GM18867 (cell line): ENCODE results near the gene SPP1.
A peak's percentile ranks its signal among the peaks of the same experiment; 100 is the strongest.
"Not testable (repeated sequence)": the region's sequence is repeated elsewhere in the genome, so short reads cannot be mapped to it uniquely, and the experiment has no call there.

Experiments used
- ATAC-seq: cut with Tn5 transposase; IDR thresholded peaks from one replicate; pipeline ENCODE4 v1.9.1; 2021; ENCODE audit warnings: mild to moderate bottlenecking, moderate library complexity; ENCODE audit not compliant: unreplicated experiment

The SPP1 gene

DNA sequence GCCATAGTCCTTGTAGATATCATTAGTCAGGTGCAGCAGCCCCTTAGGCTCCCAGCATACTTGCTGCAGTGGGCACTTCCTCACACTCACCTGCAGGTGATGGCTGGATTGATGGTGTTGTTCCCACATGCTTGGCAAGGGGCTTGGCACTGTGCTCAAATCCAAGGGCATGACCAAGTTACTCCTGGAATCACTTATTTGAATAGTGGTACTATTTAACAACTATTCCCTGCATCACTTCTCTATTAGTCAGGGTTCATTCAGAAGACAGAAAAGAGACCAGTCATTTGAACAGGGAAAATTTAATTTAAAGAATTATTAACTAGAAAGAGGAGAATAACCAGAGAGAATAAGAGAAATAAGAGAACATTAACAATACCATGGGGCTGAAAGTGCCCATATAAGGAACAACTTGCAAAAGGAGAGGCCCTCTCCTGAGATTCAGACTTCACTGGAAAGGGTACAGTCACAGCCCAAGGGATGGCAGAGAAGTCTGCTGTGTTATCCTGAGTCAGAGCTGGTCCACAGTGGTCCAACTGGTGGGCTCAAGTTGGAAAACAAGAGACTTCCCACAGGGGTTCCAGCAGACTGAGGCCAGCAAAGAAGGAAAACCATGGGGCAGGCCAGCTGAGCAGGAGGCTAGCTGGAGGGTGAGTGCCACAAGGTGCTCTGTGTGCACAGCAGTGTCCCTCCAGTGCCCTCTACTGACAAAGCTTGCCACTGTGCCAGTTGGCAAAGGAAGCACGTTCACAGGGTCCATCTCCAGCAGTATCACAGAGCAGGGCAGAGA lies 9.8 kb downstream of the SPP1 start:
- ATAC-seq, result peak; percentile 89

DNA sequence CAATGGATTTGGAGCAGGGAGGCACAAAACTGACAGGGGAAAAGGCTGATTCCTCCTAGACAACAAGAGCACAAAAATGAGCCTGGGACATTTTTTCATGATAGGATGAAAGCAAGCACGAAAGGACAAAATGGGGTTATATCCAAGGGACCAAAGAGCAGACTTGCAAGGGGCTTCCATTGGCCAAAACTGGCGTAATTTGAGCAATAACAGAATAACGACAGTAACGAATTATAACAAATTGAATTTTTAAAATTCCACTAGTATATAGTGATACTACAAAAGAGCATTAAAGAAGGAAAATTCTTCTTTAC lies 10.3 kb downstream of the SPP1 start:
- no peak for ATAC-seq

DNA sequence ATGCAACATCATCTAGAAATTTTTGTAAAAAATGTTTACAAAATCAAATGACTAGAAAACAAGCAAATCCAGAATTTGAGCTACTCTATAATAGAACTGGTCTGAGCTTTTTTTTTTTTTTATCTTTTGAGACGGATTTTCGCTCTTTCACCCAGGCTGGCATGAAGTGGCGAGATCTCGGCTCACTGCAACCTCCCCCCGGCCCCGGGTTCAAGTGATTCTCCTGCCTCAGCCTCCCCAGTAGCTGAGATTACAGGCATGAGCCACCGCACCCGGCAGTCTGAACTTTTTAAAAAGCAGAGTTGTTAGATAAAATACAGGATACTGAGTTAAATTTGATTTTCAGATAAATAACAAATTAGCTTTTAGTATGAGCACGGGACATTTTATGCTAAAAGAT lies 11.0 kb downstream of the SPP1 start:
- ATAC-seq, result no peak

DNA sequence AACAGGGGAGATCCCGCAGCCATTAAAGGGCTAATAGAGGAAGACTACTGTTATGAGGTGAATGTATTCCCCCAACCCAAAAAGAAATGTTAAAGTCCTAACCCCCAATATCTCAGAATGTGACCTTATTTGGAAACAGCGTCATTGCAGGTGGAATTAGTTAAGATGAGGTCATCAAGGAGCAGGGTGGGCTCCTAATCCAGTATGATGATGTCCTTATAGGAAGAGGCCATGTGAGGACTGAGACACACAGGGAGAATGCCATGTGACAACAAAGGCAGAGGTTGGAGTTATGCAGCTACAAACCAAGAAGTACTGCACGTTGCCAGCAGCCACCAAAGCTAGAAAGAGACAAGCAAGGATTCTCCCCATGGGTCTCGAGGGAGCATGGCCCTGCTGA lies 14.3 kb downstream of the SPP1 start:
- no peak for ATAC-seq

DNA sequence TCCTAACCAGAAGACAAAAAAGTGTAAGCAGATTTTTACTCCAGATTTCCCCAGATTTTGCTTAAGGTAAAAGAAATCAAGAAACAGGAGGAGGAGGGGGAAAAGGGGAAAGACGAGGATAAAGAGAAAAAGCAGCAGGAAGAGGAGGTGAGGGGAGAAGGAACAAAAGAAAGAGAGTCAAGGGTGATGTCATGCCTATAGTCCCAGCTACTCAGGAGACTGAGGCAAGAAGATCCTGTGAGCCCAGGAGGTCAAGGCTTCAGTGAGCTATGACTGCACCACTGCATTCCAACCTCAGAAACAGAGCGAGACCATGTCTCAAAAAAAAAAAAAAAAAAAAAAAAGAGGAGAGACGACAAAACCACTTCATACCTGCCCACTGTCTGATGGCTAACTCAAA lies 19.9 kb downstream of the SPP1 start:
- ATAC-seq, result no peak

DNA sequence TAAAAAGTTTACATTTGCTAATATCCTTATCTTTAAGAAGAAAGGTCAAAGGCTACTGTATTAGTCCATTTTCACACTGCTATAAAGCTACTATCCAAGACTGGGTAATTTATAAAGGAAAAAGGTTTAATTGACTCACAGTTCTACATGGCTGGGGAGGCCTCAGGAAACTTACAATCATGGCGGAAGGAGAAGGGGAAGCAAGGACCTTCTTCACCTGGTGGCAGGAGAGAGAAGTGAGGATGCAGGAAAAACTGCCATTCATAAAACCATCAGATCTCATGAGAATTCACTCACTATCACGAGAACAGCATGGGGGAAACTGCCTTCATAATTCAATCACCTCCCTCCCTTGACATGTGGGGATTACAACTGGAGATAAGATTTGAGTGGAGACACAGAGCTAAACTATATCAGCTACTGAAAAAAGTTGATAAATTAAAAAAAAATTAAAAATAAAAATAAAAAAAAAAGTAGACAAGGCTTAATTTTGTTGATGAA lies 23.7 kb downstream of the SPP1 start:
- not testable (repeated sequence) for ATAC-seq

DNA sequence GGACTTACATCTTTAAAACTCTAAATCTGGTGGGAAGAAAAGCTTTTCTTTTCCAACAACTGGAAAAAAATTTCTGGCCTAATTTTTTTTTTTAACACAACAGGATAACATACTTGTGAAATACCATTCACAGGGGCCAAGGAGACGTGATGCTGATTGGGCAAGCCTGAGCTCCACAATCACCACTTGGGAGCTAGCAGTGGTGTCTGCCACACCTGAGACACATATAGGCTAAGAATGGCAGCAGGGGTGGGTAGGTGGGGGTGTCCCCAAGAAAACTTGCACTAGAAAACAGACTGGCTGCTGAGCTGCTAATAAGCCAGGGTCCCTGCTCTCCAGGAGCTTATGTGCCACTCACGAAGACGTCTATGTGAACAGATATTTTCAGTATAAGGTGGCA lies 26.4 kb downstream of the SPP1 start:
- ATAC-seq, result no peak

DNA sequence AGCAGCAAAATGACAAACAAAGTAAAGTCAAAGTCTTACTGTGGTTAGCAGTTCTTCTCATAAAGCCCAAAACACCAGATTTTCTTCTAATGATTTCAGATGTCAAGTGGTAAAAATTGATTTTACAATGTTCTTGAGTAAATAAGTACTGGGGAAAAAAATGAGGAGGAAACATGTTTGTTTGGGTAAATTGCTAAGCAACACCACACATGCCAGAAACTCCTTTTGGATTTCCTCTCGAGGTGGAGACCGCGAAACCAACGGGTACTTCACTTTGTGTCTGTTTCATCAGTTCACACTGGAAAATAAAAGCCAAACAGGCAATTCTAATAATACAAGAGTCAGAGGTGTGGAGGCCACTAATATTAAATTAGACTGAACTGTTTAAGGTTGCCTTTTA lies 27.3 kb downstream of the SPP1 start:
- no peak for ATAC-seq

DNA sequence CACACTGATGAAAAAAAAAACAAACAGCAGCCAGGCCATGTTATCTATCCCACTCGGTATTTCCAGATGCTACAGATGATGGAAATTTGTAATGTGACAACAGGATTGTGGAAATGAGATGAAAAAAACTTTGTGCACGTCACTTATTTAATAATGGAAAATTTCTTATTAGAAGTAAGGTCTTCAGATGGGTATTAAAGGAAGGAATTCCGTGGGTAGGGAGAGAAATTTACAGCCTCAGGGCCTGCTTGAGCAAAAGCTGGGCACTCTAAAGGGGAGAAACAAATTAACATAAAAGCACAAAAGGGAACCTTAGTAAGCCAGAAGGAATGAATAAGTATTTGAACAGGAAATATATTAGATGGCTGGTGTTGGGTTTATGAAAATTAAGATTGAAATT lies 27.7 kb downstream of the SPP1 start:
- no peak for ATAC-seq

DNA sequence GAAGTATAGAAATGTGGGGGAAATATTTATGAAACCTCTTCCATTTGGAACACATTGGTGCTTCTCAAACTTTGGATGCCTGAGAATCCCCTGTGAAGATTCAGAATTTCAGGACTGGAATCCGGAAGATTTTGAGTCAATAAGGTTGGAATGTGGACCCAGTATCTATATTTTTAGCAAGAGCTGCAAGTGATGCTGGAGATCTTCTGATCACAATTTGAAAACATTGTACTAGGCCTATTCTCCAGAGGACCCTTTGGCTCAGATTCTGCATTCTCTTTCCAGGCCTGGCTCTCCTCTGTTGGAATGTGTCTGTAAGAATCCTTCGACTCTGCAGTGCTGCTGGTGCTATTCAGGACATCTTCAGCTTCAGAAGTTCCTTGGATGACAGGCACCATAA lies 29.6 kb downstream of the SPP1 start:
- ATAC-seq, result no peak

DNA sequence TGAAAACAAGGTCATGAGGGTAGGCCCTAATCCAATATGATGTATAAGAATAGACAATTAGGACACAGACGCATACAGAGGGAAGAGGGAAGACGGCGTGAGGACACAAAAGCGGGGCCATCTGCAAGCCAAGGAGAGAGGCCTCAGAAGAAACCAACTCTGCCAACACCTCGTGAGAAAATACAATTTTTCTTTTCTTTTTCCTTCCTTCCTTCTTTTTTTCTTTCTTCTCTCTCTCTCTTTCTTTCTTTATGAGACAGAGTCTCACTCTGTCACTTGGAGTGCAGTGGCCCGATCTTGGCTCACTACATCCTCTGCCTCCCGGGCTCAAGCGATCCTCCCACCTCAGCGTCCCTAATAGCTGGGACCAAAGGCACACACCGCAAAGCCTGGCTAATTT lies 30.4 kb downstream of the SPP1 start:
- no peak for ATAC-seq

DNA sequence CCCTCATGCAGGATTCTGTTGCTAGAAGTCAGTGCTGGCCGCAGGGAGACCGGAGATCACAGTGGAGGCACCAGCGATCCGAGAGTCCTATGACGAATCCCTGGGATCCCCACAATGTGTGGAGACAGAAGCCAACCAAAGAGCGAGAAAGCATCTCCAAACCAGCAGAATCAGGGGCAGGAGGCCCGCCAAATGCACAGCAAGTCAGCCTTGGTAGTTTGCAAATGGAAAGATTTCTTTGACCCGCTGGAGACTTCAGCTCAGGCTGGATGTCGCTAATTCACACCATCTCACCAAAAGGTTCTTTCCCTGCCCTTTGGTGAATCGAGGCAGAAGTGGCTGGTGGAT lies 31.4 kb downstream of the SPP1 start:
- no peak for ATAC-seq

DNA sequence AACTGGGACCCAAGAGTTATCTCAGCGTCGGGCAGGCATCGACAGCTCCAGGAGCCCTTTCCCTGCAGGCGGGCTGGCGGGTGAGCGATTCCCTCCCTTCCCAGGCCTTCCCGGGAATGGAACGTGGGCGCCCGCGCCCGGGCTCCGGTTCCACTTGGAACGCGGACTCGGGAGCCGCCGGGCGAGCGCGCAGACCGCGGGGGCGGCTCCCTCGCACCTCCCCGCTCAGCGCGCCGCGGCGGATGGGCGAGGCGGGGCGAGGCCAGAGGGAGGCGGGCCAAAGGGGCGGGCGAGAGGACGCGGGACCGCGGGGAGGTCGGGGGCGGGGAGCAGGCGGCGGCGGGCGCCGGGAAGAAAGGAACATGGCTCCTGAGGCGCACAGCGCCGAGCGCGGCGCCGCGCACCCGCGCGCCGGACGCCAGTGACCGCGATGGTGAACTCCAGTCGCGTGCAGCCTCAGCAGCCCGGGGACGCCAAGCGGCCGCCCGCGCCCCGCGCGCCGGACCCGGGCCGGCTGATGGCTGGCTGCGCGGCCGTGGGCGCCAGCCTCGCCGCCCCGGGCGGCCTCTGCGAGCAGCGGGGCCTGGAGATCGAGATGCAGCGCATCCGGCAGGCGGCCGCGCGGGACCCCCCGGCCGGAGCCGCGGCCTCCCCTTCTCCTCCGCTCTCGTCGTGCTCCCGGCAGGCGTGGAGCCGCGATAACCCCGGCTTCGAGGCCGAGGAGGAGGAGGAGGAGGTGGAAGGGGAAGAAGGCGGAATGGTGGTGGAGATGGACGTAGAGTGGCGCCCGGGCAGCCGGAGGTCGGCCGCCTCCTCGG lies 32.0 kb downstream of the SPP1 start, which contains the start of gene PKD2:
Gene PKD2, plus strand, starts transcription at position 332 of the 818 bp plus-strand sequence. Its CDS starts 99 bp downstream, at position 431.
- peak; percentile 93 for ATAC-seq

DNA sequence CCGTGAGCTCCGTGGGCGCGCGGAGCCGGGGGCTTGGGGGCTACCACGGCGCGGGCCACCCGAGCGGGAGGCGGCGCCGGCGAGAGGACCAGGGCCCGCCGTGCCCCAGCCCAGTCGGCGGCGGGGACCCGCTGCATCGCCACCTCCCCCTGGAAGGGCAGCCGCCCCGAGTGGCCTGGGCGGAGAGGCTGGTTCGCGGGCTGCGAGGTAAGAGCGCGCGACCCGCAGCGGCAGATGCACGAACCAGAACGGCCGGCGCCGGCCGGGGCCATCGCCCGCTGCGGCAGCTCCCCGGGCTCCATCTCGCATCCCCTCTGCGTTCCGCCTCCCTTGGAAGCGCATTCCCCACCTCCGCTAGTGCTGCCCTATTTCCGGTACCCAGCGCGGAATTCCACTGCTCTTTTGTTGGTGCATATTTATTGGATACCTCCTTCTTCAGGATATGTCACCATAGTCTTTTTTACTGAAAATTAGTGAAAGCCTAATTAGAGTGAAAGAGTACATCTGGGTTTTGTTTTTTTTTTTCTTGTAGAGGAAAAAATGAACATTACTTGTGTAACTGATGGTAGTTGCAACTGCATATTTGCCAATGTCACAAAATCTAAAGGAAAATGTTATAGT lies 32.7 kb downstream of the SPP1 start:
- peak; percentile 47 for ATAC-seq

DNA sequence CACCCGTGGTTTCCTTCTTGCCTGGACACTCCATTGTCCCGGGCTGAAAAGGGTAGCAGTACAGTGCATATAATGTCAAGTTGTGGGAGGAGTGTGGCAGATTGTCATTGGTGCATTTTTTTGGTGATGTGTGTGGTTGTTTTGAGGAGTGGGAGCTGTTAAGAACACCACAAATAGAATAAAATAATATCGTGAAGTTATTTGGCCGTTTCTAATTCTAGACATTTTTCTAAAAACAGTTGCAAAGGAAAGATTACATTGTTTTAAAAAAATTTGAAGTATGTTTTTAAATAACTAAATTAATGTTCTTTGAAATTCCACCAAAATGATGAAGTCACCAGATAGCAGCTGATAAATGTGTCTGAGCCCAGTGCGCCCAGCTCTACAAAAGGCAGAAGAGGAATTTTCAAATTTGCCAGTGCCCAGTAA lies 33.2 kb downstream of the SPP1 start:
- no peak for ATAC-seq

DNA sequence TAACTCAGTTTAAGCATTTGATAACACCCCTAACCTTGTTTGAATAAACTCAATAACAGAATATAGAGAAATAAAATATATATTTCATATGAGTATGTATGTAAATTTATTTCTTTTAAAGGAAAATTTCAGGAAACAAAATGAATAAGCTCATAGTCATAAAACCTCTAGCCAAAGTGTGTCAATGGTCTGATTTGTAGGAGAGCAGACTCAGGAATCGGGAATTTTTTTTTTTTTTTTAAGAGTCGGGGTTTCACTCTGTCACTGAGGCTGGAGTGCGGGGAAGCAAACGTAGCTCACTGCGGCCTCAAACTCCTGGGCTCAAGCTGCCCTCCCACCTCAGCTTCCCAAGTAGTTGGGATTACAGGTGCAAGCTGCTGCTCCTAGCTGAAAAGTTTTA lies 34.4 kb downstream of the SPP1 start:
- no peak for ATAC-seq

DNA sequence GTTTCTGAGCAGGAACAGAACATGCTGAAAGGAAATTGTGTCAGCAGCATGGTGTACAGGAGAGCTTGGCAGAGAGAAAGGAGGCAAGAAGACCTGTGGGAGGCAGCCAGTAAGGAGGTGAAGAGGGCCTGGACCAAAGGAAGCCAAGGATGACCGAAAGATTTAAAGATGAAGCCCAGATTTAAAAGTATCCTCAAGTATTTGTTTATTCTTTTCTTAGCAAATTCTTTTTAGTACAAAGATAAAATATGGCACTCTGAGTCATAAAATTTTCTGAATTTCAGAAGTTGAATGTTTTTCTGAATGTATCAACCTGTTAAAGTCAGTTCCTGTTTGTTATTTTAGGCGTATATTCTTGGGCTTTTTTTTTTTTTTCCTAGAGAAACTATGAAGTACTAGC lies 35.5 kb downstream of the SPP1 start:
- no peak for ATAC-seq

DNA sequence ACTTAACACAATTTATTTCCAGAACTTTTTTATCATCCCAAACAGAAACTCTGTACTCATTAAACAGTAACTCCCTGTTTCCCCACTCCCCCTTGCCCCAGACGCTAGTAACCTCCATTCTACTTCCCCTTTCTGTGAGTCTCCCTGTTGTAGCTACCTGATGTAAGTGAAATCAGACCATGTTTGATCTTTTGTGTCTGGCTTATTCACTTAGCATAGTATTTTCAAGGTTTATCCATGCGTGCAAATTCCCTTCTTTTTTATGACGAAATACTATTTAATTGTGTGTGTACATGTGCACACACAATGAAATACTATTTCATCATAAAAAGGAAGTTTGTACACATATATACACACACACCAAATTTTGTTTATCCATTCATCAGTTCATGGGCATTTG lies 37.1 kb downstream of the SPP1 start:
- ATAC-seq, result peak; percentile 27

DNA sequence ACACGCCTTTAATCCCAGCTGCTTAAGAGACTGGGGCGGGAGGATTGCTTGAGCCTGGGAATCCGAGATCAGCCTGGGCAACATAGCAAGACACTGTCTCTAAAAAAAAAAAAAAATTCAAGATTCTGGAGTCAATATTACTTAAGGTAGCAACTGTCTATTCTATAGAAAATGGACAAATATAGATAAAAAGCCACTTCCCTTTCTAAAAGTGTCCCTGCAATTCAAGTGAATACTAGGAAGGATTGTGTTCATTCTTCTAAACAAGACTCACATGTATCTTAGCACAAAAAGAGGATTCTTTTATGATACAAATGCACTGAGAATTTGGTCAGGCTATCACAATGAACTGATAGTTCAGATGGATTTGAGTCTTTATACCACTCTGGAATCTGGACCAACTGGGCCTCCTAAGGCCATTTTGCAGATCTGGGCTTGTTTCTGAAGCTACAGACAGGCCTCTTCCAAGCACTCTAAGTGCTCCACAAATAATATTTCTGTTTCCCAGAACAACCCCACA lies 38.9 kb downstream of the SPP1 start:
- no peak for ATAC-seq

DNA sequence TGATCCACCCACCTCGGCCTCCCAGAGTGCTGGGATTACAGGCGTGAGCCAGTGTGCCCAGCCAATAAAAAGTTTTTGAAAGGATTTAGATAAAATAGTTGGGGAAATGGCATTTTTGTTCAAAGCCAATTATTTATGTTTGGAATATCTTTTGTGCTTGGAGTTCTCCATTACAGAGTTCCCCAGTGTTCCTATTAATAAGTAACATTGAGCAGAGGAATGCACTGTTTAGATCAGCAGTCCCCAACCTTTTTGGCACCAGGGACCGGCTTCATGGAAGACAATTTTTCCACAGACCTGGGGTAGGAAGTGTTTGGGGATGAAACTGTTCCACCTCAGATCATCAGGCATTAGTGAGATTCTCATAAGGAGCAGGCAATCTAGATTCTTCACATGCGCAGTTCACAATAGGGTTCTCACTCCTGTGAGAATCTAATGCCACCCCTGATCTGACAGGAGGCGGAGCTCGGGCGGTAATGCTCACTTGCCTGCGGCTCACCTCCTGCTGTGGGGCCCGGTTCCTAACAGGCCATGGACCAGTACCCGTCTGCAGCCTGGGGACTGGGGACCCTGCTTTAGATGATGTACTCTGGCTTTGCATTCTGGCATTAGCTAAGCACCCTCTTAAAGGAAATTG lies 40.3 kb downstream of the SPP1 start:
- no peak for ATAC-seq
